GM23338 (cell line): ENCODE results near the gene ITPR2. TPM values are rescaled to one million over a fixed set of nuclear protein-coding genes. Genes with fewer than 3 reads are reported as not detected.

ENCODE experiments used
- ATAC-seq: fragments of 200-7000 bp; cut with Tn5 transposase; 3 replicates; pipeline ENCODE4 v1.9.1; 2020
- DNase-seq: peaks from one replicate; pipeline ENCODE4 v3.0.0-alpha.2; 2015; ENCODE audit warnings: low spot score
- H2AFZ ChIP-seq: fragments of 200-600 bp; sonication (generic); 2 replicates; pipeline ENCODE4 v1.8.0; 2016; ENCODE audit warnings: antibody characterized with exemption, mild to moderate bottlenecking, moderate library complexity
- H3F3A ChIP-seq: fragments of 200-600 bp; sonication (generic); replicated peaks from 2 replicates; pipeline ENCODE4 v1.8.0; 2017; ENCODE audit warnings: antibody characterized with exemption, mixed run types, low read depth
- H3K27ac ChIP-seq: fragments of 200-600 bp; sonication (generic); 2 replicates; pipeline ENCODE4 v1.6.1; 2016; ENCODE audit warnings: low read depth
- H3K27me3 ChIP-seq: fragments of 200-600 bp; sonication (generic); 2 replicates; pipeline ENCODE4 v1.8.0; 2016; ENCODE audit warnings: mild to moderate bottlenecking, mixed run types, moderate library complexity; ENCODE audit not compliant: insufficient read depth
- H3K36me3 ChIP-seq: fragments of 200-600 bp; sonication (generic); 2 replicates; pipeline ENCODE4 v1.8.0; 2016; ENCODE audit warnings: mild to moderate bottlenecking; ENCODE audit not compliant: insufficient read depth
- H3K4me1 ChIP-seq: fragments of 200-600 bp; sonication (generic); 2 replicates; pipeline ENCODE4 v1.8.0; 2016; ENCODE audit warnings: mild to moderate bottlenecking, moderate library complexity; ENCODE audit not compliant: insufficient read depth
- H3K4me2 ChIP-seq: fragments of 200-600 bp; sonication (generic); 2 replicates; pipeline ENCODE4 v1.7.1; 2017; ENCODE audit warnings: mixed run types
- H3K4me3 ChIP-seq: fragments of 200-600 bp; sonication (generic); 2 replicates; pipeline ENCODE4 v1.6.1; 2016; ENCODE audit warnings: mixed run types
- H3K79me2 ChIP-seq: fragments of 200-600 bp; sonication (generic); replicated peaks from 2 replicates; pipeline ENCODE4 v1.8.0; 2017; ENCODE audit warnings: mild to moderate bottlenecking; ENCODE audit not compliant: insufficient read depth
- H3K9me2 ChIP-seq: fragments of 200-600 bp; sonication (generic); 2 replicates; pipeline ENCODE4 v1.8.0; 2017; ENCODE audit not compliant: insufficient read depth
- H4K20me1 ChIP-seq: fragments of 200-600 bp; sonication (generic); replicated peaks from 2 replicates; pipeline ENCODE4 v1.8.0; 2017; ENCODE audit warnings: mild to moderate bottlenecking; ENCODE audit not compliant: insufficient read depth
- H3K27ac Mint-ChIP-seq: 2 replicates; pipeline ENCODE4 v1.8.0; 2020; ENCODE audit warnings: inconsistent platforms, mild to moderate bottlenecking, moderate library complexity, mixed read lengths
- H3K27me3 Mint-ChIP-seq: 3 replicates; pipeline ENCODE4 v1.8.0; 2022; ENCODE audit warnings: low read depth, mild to moderate bottlenecking, moderate library complexity, mixed read lengths, inconsistent platforms; ENCODE audit not compliant: insufficient read depth, poor library complexity
- H3K36me3 Mint-ChIP-seq: 3 replicates; pipeline ENCODE4 v1.8.0; 2021; ENCODE audit warnings: low read depth, mild to moderate bottlenecking, inconsistent platforms, moderate library complexity, mixed read lengths
- H3K4me1 Mint-ChIP-seq: 3 replicates; pipeline ENCODE4 v1.8.0; 2020; ENCODE audit warnings: mild to moderate bottlenecking, inconsistent platforms, mixed read lengths
- H3K4me3 Mint-ChIP-seq: 3 replicates; pipeline ENCODE4 v1.8.0; 2021; ENCODE audit warnings: moderate library complexity, mild to moderate bottlenecking, inconsistent platforms, mixed read lengths
- H3K9me3 Mint-ChIP-seq: 3 replicates; pipeline ENCODE4 v1.8.0; 2020; ENCODE audit warnings: moderate library complexity, mild to moderate bottlenecking, inconsistent platforms, mixed read lengths
- CREB1 ChIP-seq: fragments of 250-450 bp; sonication (Bioruptor Pico); IDR thresholded peaks from 2 replicates; pipeline ENCODE4 v1.5.0; 2020; ENCODE audit warnings: low read depth, mild to moderate bottlenecking, moderate library complexity
- EZH2 ChIP-seq: fragments of 200-600 bp; sonication (generic); IDR thresholded peaks from one replicate; pipeline ENCODE4 v1.8.0; 2017; ENCODE audit warnings: antibody characterized with exemption, mild to moderate bottlenecking, low read depth; ENCODE audit not compliant: unreplicated experiment
- EZH2phosphoT487 ChIP-seq: fragments of 200-600 bp; sonication (generic); IDR thresholded peaks from one replicate; pipeline ENCODE4 v1.8.1; 2018; ENCODE audit warnings: antibody characterized with exemption; ENCODE audit not compliant: unreplicated experiment
- JUNB ChIP-seq: IDR thresholded peaks from one replicate; pipeline ENCODE4 v1.6.1; 2016; ENCODE audit warnings: antibody characterized with exemption; ENCODE audit not compliant: unreplicated experiment
- NANOG ChIP-seq: IDR thresholded peaks from 2 replicates; pipeline ENCODE4 v1.6.1; 2016; ENCODE audit warnings: antibody characterized with exemption, borderline replicate concordance
- POLR2AphosphoS5 ChIP-seq: IDR thresholded peaks from 2 replicates; pipeline ENCODE4 v1.6.1; 2016; ENCODE audit warnings: antibody characterized with exemption, low read depth
- STAT1 ChIP-seq: IDR thresholded peaks from one replicate; pipeline ENCODE4 v1.6.1; 2016; ENCODE audit warnings: antibody characterized with exemption; ENCODE audit not compliant: unreplicated experiment
- ZNF114 ChIP-seq: fragments of 250-450 bp; sonication (Bioruptor Pico); IDR thresholded peaks from 2 replicates; pipeline ENCODE4 v1.5.0; 2020; ENCODE audit warnings: mild to moderate bottlenecking, moderate library complexity
- ZNF331 ChIP-seq: fragments of 250-450 bp; sonication (Bioruptor Pico); IDR thresholded peaks from 2 replicates; pipeline ENCODE4 v1.5.0; 2020; ENCODE audit warnings: low read depth, mild to moderate bottlenecking, moderate library complexity
- polyA plus RNA-seq: library from polyadenylated mRNA; unstranded; fragments of >200 nt; fragmentation: Nextera tagmentation; extraction: Ambion mirVana; gene quantifications from 2 replicates; pipeline ENCODE4 v1.2.1, GENCODE V29; 2016
- total RNA-seq: library from RNA; depleted of rRNA; stranded (reverse); fragments of >200 nt; shearing (Covaris generic); gene quantifications from 2 replicates; pipeline ENCODE4 v1.2.3, GENCODE V29; 2014
- TF ChIP-seq, protein P1 (sequence below): IDR thresholded peaks from 2 replicates; pipeline ENCODE4 v1.6.1; 2016; ENCODE audit warnings: antibody characterized with exemption
- TF ChIP-seq, protein P2 (sequence below): IDR thresholded peaks from one replicate; pipeline ENCODE4 v1.6.1; 2018; ENCODE audit warnings: antibody characterized with exemption; ENCODE audit not compliant: unreplicated experiment
- TF ChIP-seq, protein P3 (sequence below): fragments of 250-450 bp; sonication (Bioruptor Pico); IDR thresholded peaks from 2 replicates; pipeline ENCODE4 v1.5.0; 2020; ENCODE audit warnings: mild to moderate bottlenecking, moderate library complexity
- TF ChIP-seq, protein P4 (sequence below), 2 experiments: fragments of 200-600 bp in 1 of 2; sonication (generic) in 1 of 2; conservative IDR thresholded peaks; 2 replicates each; pipeline versions ENCODE4 v1.5.1 to v1.6.1; 2016 to 2017; ENCODE audit warnings: antibody characterized with exemption in 2 of 2, low read depth in 2 of 2, mild to moderate bottlenecking in 2 of 2, moderate library complexity in 1 of 2

The ITPR2 gene
- total and polyA plus RNA-seq, 2 experiments from 2014 or later: 44.5 to 65.2 TPM

DNA sequence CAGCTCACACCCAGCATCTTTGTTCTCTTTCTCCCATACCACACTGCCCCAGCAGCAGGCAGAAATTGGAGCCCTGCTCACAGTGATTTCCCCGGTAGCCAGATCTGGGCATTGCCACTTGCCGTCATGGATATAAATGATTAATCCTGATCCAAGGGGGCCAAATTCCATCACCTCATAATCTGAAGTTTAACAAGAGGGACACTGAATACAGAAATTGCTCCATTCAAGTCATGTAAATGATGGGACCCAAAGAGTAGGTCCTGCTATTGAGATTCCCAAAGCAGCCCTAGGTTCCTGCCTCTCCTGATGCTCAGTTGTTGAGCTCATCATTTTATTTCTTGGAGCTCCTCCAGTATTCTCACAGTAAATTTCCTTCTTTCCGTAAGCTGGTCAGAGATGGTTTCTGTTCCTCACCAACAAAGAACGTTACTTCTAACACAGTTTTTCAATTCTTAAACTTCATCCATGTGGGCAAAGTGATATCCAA is 11.7 kb downstream of the ITPR2 start:
- no peak overlapping the region for H3K27ac ChIP-seq
- peaks cover 32% of the 10 kb centered on the region for H3K4me1 Mint-ChIP-seq
- TF ChIP-seq, protein P1, sequence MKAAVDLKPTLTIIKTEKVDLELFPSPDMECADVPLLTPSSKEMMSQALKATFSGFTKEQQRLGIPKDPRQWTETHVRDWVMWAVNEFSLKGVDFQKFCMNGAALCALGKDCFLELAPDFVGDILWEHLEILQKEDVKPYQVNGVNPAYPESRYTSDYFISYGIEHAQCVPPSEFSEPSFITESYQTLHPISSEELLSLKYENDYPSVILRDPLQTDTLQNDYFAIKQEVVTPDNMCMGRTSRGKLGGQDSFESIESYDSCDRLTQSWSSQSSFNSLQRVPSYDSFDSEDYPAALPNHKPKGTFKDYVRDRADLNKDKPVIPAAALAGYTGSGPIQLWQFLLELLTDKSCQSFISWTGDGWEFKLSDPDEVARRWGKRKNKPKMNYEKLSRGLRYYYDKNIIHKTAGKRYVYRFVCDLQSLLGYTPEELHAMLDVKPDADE: no peak
- TF ChIP-seq, protein P2, sequence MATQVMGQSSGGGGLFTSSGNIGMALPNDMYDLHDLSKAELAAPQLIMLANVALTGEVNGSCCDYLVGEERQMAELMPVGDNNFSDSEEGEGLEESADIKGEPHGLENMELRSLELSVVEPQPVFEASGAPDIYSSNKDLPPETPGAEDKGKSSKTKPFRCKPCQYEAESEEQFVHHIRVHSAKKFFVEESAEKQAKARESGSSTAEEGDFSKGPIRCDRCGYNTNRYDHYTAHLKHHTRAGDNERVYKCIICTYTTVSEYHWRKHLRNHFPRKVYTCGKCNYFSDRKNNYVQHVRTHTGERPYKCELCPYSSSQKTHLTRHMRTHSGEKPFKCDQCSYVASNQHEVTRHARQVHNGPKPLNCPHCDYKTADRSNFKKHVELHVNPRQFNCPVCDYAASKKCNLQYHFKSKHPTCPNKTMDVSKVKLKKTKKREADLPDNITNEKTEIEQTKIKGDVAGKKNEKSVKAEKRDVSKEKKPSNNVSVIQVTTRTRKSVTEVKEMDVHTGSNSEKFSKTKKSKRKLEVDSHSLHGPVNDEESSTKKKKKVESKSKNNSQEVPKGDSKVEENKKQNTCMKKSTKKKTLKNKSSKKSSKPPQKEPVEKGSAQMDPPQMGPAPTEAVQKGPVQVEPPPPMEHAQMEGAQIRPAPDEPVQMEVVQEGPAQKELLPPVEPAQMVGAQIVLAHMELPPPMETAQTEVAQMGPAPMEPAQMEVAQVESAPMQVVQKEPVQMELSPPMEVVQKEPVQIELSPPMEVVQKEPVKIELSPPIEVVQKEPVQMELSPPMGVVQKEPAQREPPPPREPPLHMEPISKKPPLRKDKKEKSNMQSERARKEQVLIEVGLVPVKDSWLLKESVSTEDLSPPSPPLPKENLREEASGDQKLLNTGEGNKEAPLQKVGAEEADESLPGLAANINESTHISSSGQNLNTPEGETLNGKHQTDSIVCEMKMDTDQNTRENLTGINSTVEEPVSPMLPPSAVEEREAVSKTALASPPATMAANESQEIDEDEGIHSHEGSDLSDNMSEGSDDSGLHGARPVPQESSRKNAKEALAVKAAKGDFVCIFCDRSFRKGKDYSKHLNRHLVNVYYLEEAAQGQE: no peak
- TF ChIP-seq, protein P3, sequence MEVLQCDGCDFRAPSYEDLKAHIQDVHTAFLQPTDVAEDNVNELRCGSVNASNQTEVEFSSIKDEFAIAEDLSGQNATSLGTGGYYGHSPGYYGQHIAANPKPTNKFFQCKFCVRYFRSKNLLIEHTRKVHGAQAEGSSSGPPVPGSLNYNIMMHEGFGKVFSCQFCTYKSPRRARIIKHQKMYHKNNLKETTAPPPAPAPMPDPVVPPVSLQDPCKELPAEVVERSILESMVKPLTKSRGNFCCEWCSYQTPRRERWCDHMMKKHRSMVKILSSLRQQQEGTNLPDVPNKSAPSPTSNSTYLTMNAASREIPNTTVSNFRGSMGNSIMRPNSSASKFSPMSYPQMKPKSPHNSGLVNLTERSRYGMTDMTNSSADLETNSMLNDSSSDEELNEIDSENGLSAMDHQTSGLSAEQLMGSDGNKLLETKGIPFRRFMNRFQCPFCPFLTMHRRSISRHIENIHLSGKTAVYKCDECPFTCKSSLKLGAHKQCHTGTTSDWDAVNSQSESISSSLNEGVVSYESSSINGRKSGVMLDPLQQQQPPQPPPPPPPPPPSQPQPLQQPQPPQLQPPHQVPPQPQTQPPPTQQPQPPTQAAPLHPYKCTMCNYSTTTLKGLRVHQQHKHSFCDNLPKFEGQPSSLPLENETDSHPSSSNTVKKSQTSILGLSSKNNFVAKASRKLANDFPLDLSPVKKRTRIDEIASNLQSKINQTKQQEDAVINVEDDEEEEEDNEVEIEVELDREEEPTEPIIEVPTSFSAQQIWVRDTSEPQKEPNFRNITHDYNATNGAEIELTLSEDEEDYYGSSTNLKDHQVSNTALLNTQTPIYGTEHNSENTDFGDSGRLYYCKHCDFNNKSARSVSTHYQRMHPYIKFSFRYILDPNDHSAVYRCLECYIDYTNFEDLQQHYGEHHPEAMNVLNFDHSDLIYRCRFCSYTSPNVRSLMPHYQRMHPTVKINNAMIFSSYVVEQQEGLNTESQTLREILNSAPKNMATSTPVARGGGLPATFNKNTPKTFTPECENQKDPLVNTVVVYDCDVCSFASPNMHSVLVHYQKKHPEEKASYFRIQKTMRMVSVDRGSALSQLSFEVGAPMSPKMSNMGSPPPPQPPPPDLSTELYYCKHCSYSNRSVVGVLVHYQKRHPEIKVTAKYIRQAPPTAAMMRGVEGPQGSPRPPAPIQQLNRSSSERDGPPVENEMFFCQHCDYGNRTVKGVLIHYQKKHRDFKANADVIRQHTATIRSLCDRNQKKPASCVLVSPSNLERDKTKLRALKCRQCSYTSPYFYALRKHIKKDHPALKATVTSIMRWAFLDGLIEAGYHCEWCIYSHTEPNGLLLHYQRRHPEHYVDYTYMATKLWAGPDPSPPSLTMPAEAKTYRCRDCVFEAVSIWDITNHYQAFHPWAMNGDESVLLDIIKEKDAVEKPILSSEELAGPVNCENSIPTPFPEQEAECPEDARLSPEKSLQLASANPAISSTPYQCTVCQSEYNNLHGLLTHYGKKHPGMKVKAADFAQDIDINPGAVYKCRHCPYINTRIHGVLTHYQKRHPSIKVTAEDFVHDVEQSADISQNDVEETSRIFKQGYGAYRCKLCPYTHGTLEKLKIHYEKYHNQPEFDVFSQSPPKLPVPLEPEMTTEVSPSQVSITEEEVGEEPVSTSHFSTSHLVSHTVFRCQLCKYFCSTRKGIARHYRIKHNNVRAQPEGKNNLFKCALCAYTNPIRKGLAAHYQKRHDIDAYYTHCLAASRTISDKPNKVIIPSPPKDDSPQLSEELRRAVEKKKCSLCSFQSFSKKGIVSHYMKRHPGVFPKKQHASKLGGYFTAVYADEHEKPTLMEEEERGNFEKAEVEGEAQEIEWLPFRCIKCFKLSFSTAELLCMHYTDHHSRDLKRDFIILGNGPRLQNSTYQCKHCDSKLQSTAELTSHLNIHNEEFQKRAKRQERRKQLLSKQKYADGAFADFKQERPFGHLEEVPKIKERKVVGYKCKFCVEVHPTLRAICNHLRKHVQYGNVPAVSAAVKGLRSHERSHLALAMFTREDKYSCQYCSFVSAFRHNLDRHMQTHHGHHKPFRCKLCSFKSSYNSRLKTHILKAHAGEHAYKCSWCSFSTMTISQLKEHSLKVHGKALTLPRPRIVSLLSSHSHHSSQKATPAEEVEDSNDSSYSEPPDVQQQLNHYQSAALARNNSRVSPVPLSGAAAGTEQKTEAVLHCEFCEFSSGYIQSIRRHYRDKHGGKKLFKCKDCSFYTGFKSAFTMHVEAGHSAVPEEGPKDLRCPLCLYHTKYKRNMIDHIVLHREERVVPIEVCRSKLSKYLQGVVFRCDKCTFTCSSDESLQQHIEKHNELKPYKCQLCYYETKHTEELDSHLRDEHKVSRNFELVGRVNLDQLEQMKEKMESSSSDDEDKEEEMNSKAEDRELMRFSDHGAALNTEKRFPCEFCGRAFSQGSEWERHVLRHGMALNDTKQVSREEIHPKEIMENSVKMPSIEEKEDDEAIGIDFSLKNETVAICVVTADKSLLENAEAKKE (CRISPR knock-in tag): no peak
- TF ChIP-seq CREB1 (CRISPR knock-in tag) (no peak), POLR2AphosphoS5 (no peak), EZH2 (no peak), JUNB (no peak), ZNF331 (CRISPR knock-in tag) (no peak), STAT1 (no peak), EZH2phosphoT487 (no peak), NANOG (no peak), ZNF114 (CRISPR knock-in tag) (no peak)
- TF ChIP-seq, protein P4, sequence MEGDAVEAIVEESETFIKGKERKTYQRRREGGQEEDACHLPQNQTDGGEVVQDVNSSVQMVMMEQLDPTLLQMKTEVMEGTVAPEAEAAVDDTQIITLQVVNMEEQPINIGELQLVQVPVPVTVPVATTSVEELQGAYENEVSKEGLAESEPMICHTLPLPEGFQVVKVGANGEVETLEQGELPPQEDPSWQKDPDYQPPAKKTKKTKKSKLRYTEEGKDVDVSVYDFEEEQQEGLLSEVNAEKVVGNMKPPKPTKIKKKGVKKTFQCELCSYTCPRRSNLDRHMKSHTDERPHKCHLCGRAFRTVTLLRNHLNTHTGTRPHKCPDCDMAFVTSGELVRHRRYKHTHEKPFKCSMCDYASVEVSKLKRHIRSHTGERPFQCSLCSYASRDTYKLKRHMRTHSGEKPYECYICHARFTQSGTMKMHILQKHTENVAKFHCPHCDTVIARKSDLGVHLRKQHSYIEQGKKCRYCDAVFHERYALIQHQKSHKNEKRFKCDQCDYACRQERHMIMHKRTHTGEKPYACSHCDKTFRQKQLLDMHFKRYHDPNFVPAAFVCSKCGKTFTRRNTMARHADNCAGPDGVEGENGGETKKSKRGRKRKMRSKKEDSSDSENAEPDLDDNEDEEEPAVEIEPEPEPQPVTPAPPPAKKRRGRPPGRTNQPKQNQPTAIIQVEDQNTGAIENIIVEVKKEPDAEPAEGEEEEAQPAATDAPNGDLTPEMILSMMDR (conservative IDR thresholded peaks at IDR 0.05; ENCODE audit: low read depth in 2 of 2): no peak
- H3K27me3 ChIP-seq: no peaks in the 10 kb centered on the region
- no peak overlapping the region; the same call in 1 of the 2 replicates for H3K27ac Mint-ChIP-seq
- H3K36me3 ChIP-seq: no peaks in the 10 kb centered on the region
- H3K4me2 ChIP-seq: peak overlapping the region; percentile 21; the same call in 1 of the 2 replicates
- H3K4me3 Mint-ChIP-seq: no peak overlapping the region
- H2AFZ ChIP-seq: no peak overlapping the region
- H3F3A ChIP-seq: no peaks in the 10 kb centered on the region
- H3K27me3 Mint-ChIP-seq: no peaks in the 10 kb centered on the region
- no peaks in the 10 kb centered on the region for H3K36me3 Mint-ChIP-seq
- H3K4me3 ChIP-seq: no peak overlapping the region
- peaks cover 5% of the 10 kb centered on the region; the same call in 1 of the 2 replicates for H4K20me1 ChIP-seq
- H3K79me2 ChIP-seq: peaks cover 94% of the 10 kb centered on the region
- ATAC-seq (peak; percentile 67), DNase-seq (no peak)
- peaks cover 52% of the 10 kb centered on the region for H3K4me1 ChIP-seq
- H3K9me3 Mint-ChIP-seq: no peaks in the 10 kb centered on the region
- no peaks in the 10 kb centered on the region for H3K9me2 ChIP-seq
